ENCODE results near the gene SKAP2. TPM values are rescaled to one million over a fixed set of nuclear protein-coding genes. Genes with fewer than 3 reads are reported as not detected.

SKAP2 gene
- polyA plus RNA-seq, 3 donors = 19.2 to 204 (median 158) TPM

DNA sequence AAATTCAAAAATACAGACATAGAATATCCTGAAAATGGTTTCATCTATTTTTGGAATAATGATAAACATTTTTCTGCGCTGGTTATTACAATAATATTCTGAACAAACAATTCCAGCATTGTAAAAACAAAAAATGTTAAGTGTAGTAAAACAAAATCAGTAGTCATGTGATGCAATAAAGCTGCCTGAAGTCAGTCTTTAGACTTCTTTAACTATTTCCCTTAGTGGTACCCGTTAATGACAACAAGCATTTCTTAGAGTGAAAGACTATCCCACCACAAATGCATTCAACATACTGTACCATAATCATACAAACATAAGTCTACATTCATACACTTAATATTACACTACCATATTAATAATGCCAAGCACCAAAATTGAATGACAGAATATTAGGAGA is 1.6 kb downstream of the SKAP2 start:
- intact Hi-C loops (cut with micrococcal nuclease) = loop anchor here (5.0 to 10.0 kb wide), 3 partner anchors 234 to 498 kb away; partner anchors contain the start of genes HOXA1 (in 1 of the 2) and HOXA5 (in 1 of the 2)
- peaks cover 0 to 5% (median 0%) of the 10 kb centered on the region in 7 donors for H3K9me3 Mint-ChIP-seq
- peaks cover 46% of the 10 kb centered on the region for H3K4me1 Mint-ChIP-seq
- H3K4me3 Mint-ChIP-seq = peak overlapping the region; percentile 27 to 76
- Histone ChIP-seq H3K9me3 (replicated peaks in 1 of 2; ENCODE audit: control insufficient read depth in 1 of 2, insufficient read depth in 1 of 2, low read length in 2 of 2) (no peaks in the 10 kb centered on the region), H2AFZ (ENCODE audit: insufficient read depth, low read depth, low read length, poor library complexity, severe bottlenecking) (no peak overlapping the region), H4K20me1 (ENCODE audit: insufficient read depth, low read length) (peaks cover 28% of the 10 kb centered on the region), H3K4me1 (ENCODE audit: control insufficient read depth in 1 of 2, insufficient read depth in 2 of 2, low read length in 2 of 2) (peaks cover 14 to 56% of the 10 kb centered on the region in 2 donors), H3K4me3 (replicated peaks in 1 of 3; ENCODE audit: low read depth in 2 of 3, low read length in 3 of 3) (peak overlapping the region; percentile 71 to 97 (median 75)), H3K36me3 (replicated peaks in 1 of 2; ENCODE audit: control insufficient read depth in 1 of 2, insufficient read depth in 2 of 2, low read length in 2 of 2) (no peaks in the 10 kb centered on the region), H3K79me2 (ENCODE audit: insufficient read depth, low read length) (peaks cover 59% of the 10 kb centered on the region), H3K4me2 (replicated peaks; ENCODE audit: extremely low read depth, low read length, poor library complexity, severe bottlenecking) (peak overlapping the region; percentile 77), H3K27ac (ENCODE audit: low read depth in 1 of 2, low read length in 2 of 2) (peak overlapping the region in 1 of 2 donors; percentile 95), H3K9ac (ENCODE audit: insufficient read depth, low read length, poor library complexity, severe bottlenecking) (no peak overlapping the region), H3K27me3 (ENCODE audit: control insufficient read depth in 2 of 2, insufficient read depth in 2 of 2, low read length in 2 of 2) (peaks cover 0 to 2% of the 10 kb centered on the region in 2 donors)
- peaks cover 3 to 4% of the 10 kb centered on the region in 2 donors for H3K36me3 Mint-ChIP-seq
- H3K27ac Mint-ChIP-seq = peak overlapping the region; percentile 97 to 100 (median 99)
- TF ChIP-seq, protein P1, sequence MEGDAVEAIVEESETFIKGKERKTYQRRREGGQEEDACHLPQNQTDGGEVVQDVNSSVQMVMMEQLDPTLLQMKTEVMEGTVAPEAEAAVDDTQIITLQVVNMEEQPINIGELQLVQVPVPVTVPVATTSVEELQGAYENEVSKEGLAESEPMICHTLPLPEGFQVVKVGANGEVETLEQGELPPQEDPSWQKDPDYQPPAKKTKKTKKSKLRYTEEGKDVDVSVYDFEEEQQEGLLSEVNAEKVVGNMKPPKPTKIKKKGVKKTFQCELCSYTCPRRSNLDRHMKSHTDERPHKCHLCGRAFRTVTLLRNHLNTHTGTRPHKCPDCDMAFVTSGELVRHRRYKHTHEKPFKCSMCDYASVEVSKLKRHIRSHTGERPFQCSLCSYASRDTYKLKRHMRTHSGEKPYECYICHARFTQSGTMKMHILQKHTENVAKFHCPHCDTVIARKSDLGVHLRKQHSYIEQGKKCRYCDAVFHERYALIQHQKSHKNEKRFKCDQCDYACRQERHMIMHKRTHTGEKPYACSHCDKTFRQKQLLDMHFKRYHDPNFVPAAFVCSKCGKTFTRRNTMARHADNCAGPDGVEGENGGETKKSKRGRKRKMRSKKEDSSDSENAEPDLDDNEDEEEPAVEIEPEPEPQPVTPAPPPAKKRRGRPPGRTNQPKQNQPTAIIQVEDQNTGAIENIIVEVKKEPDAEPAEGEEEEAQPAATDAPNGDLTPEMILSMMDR (IDR thresholded peaks at IDR 0.05) = no peak
- DNase-seq = peak in 1 of 3 donors; percentile 17
- peaks cover 0 to 10% (median 7%) of the 10 kb centered on the region in 3 donors for H3K27me3 Mint-ChIP-seq (ENCODE audit: low read depth in 3 of 3)
- no CpG with 5 or more reads among the region's 2 CpGs for WGBS (ENCODE audit: insufficient coverage)

DNA sequence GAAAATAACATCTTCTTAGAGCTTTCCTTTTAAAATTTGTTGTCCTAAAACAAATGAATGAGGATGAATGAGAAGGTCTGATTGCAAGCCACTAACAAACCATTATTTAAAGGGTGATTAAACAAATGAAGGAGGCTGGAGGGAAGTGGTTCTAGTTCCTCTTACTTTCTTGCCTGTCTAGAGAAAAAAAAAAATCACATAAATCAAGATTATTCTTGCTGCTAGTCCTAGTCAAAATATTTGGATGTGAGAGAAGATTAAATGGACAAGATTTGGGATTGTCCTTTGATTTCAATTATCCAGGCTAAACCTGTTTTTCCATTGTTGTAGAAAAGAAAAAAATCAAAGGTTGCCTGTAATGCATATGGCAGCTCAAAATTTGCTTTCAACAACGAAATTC is 3.3 kb downstream of the SKAP2 start:
- intact Hi-C loops (cut with micrococcal nuclease) = loop anchor here (2.0 to 10.0 kb wide), 4 partner anchors 234 to 496 kb away; partner anchors contain the start of genes HOXA1 (in 2 of the 2) and HOXA5 (in 1 of the 2)
- no peak overlapping the region for H3K9ac ChIP-seq (ENCODE audit: insufficient read depth, low read length, poor library complexity, severe bottlenecking)
- H3K9me3 ChIP-seq (replicated peaks in 1 of 2; ENCODE audit: control insufficient read depth in 1 of 2, insufficient read depth in 1 of 2, low read length in 2 of 2) = no peaks in the 10 kb centered on the region
- H3K4me3 ChIP-seq (replicated peaks in 1 of 3; ENCODE audit: low read depth in 2 of 3, low read length in 3 of 3) = no peak overlapping the region
- TF ChIP-seq, protein P1 (IDR thresholded peaks at IDR 0.05) = no peak
- Mint-ChIP-seq H3K27ac (no peak overlapping the region), H3K4me3 (no peak overlapping the region), H3K9me3 (peaks cover 0 to 2% (median 0%) of the 10 kb centered on the region in 7 donors), H3K4me1 (peaks cover 62% of the 10 kb centered on the region), H3K36me3 (peaks cover 8 to 9% of the 10 kb centered on the region in 2 donors), H3K27me3 (ENCODE audit: low read depth in 3 of 3) (peaks cover 2 to 18% (median 9%) of the 10 kb centered on the region in 3 donors)
- no peaks in the 10 kb centered on the region for H3K36me3 ChIP-seq (replicated peaks in 1 of 2; ENCODE audit: control insufficient read depth in 1 of 2, insufficient read depth in 2 of 2, low read length in 2 of 2)
- H3K4me1 ChIP-seq (ENCODE audit: control insufficient read depth in 1 of 2, insufficient read depth in 2 of 2, low read length in 2 of 2) = peaks cover 24 to 74% of the 10 kb centered on the region in 2 donors
- H3K79me2 ChIP-seq (ENCODE audit: insufficient read depth, low read length) = peaks cover 75% of the 10 kb centered on the region
- H2AFZ ChIP-seq (ENCODE audit: insufficient read depth, low read depth, low read length, poor library complexity, severe bottlenecking) = no peak overlapping the region
- peaks cover 46% of the 10 kb centered on the region for H4K20me1 ChIP-seq (ENCODE audit: insufficient read depth, low read length)
- no peak overlapping the region for H3K4me2 ChIP-seq (replicated peaks; ENCODE audit: extremely low read depth, low read length, poor library complexity, severe bottlenecking)
- no CpG with 5 or more reads among the region's 1 CpG for WGBS (ENCODE audit: insufficient coverage)
- DNase-seq = peak in 2 of 3 donors; percentile 15 to 40
- peaks cover 0 to 4% of the 10 kb centered on the region in 2 donors for H3K27me3 ChIP-seq (ENCODE audit: control insufficient read depth in 2 of 2, insufficient read depth in 2 of 2, low read length in 2 of 2)
- H3K27ac ChIP-seq (ENCODE audit: low read depth in 1 of 2, low read length in 2 of 2) = no peak overlapping the region

All from CD14-positive monocyte (primary cell).